AG04449 (cell line): ENCODE data around the gene ELF5.

Experiments
- CTCF ChIA-PET: fragments of 350-600 bp; formaldehyde crosslinking; extraction: SDS; loops from one replicate; lab custom pipeline; 2021; ENCODE audit warnings: antibody characterized with exemption; lab: Yijun Ruan, JAX
- POLR2A ChIA-PET: fragments of 400-600, 350-600 bp; formaldehyde crosslinking; extraction: SDS; loops from one replicate; lab custom pipeline; 2020; ENCODE audit warnings: antibody characterized with exemption, inconsistent platforms; lab: Yijun Ruan, JAX
- DNase-seq: peaks from one replicate; pipeline ENCODE4 v3.0.0-alpha.2; 2010; ENCODE audit warnings: low read depth, low spot score
- H3K4me3 ChIP-seq: 2 replicates; pipeline ENCODE4 v1.5.1; 2011; ENCODE audit warnings: low read depth, mild to moderate bottlenecking, control low read depth, low read length
- TF ChIP-seq, protein P1 (sequence below): IDR thresholded peaks from one replicate; pipeline ENCODE4 v1.5.1; 2011; ENCODE audit warnings: mild to moderate bottlenecking, moderate library complexity, low read length, control low read depth, inconsistent platforms; ENCODE audit not compliant: insufficient read depth; ENCODE audit errors: missing control alignments

Gene ELF5

GRCh38 chr11:34457607-34458006 is 56.0 kb downstream of the ELF5 start:
- ChIA-PET CTCF (interaction anchor here (1.2 to 3.0 kb wide), 2 partner anchors 10 to 35 kb away, joined by 3 to 9 read pairs; no protein-coding TSS in a partner anchor), POLR2A (no interaction called here)
- H3K4me3 ChIP-seq, result no peak overlapping the region
- no peak for DNase-seq
- TF ChIP-seq, protein P1, sequence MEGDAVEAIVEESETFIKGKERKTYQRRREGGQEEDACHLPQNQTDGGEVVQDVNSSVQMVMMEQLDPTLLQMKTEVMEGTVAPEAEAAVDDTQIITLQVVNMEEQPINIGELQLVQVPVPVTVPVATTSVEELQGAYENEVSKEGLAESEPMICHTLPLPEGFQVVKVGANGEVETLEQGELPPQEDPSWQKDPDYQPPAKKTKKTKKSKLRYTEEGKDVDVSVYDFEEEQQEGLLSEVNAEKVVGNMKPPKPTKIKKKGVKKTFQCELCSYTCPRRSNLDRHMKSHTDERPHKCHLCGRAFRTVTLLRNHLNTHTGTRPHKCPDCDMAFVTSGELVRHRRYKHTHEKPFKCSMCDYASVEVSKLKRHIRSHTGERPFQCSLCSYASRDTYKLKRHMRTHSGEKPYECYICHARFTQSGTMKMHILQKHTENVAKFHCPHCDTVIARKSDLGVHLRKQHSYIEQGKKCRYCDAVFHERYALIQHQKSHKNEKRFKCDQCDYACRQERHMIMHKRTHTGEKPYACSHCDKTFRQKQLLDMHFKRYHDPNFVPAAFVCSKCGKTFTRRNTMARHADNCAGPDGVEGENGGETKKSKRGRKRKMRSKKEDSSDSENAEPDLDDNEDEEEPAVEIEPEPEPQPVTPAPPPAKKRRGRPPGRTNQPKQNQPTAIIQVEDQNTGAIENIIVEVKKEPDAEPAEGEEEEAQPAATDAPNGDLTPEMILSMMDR, result no peak

GRCh38 chr11:34454308-34455032 is 59.1 kb downstream of the ELF5 start:
- POLR2A ChIA-PET, result no interaction called here
- H3K4me3 ChIP-seq, result no peak overlapping the region
- no peak for DNase-seq
- CTCF ChIA-PET, result interaction anchor here (0.5 to 2.2 kb wide), 3 partner anchors 38 to 403 kb away, joined by 3 to 11 read pairs (median 3); partner anchors contain the start of gene CAPRIN1
- TF ChIP-seq, protein P1, result no peak

GRCh38 chr11:34451053-34451452 is 62.5 kb downstream of the ELF5 start:
- TF ChIP-seq, protein P1, result no peak
- ChIA-PET CTCF (interaction anchor here (1.5 kb wide), 1 partner anchor 17 kb away, joined by 3 read pairs; no protein-coding TSS in a partner anchor), POLR2A (no interaction called here)
- H3K4me3 ChIP-seq, result no peak overlapping the region
- DNase-seq, result no peak

- TF ChIP-seq, protein P1, result no peak
- no peak overlapping the region for H3K4me3 ChIP-seq
- POLR2A ChIA-PET, result no interaction called here
- CTCF ChIA-PET, result no interaction called here
- no peak for DNase-seq
Measured at GRCh38 chr11:34449013-34449412, 64.6 kb downstream of the ELF5 start.

- POLR2A ChIA-PET, result no interaction called here
- DNase-seq, result no peak
- H3K4me3 ChIP-seq, result no peak overlapping the region
- CTCF ChIA-PET, result interaction anchor here (0.6 to 1.1 kb wide), 2 partner anchors 10 to 143 kb away, joined by 3 read pairs; no protein-coding TSS in a partner anchor
- TF ChIP-seq, protein P1, result no peak
Measured at GRCh38 chr11:34448223-34448994, 65.2 kb downstream of the ELF5 start.

GRCh38 chr11:34447044-34447443 is 66.5 kb downstream of the ELF5 start:
- CTCF ChIA-PET, result interaction anchor here (0.6 to 1.1 kb wide), 3 partner anchors 8 to 46 kb away, joined by 3 to 5 read pairs (median 3); partner anchors contain the start of gene CAT
- TF ChIP-seq, protein P1, result no peak
- no peak overlapping the region for H3K4me3 ChIP-seq
- POLR2A ChIA-PET, result no interaction called here
- DNase-seq, result no peak
